ENCODE measurements around the gene RPL34.

DNA sequence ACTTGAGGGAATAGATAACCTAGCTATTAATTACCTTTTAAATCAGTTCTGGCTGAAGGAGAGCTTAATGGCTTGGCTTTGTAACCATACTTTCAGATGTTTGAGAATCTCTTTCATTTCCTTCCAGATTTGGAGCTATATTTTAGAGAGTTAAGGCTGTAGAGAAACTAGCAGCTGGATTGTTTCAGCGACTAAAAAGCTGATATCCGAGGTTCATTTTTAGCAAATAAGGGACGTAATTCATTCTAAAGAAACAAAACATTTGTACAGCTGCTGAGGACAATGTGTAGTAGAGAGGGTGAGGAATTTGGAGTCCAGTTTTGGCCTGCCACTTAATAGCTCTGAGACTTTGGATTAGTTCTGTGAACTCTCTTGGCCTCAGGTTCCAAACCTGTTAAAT lies 42.3 kb downstream of the RPL34 start:
- no peak for TF ChIP-seq YY1 (IDR thresholded peaks at IDR 0.05; ENCODE audit: insufficient read depth, insufficient read length)
- TF ChIP-seq ZNF274 (IDR thresholded peaks at IDR 0.05; ENCODE audit: low read depth, low read length) = no peak
- TF ChIP-seq SUZ12 (IDR thresholded peaks at IDR 0.05; ENCODE audit: extremely low read depth, insufficient read depth, insufficient read length) = no peak

Data from NT2/D1 (cell line).